K562 (cell line): ENCODE data around the gene VAC14. TPM values are rescaled to one million over a fixed set of nuclear protein-coding genes. Genes with fewer than 3 reads are reported as not detected.
A peak's percentile ranks its signal among the peaks of the same experiment; 100 is the strongest.

ENCODE experiments used
- BCLAF1 ChIP-seq, 2 experiments: fragments of 450-650 bp in 1 of 2; IDR thresholded peaks; 2 replicates each; pipeline ENCODE4 v1.6.1; 2011 to 2017; ENCODE audit warnings: low read depth in 2 of 2, antibody characterized with exemption in 1 of 2, borderline replicate concordance in 1 of 2, low read length in 1 of 2, mild to moderate bottlenecking in 1 of 2, mixed read lengths in 1 of 2; ENCODE audit not compliant: control insufficient read depth in 1 of 2
- C11orf30 ChIP-seq: fragments of 450-650 bp; IDR thresholded peaks from 2 replicates; pipeline ENCODE4 v1.6.1; 2016; ENCODE audit warnings: low read depth, mild to moderate bottlenecking
- CBX5 ChIP-seq: IDR thresholded peaks from 2 replicates; pipeline ENCODE4 v1.6.1; 2014; ENCODE audit warnings: low read depth, borderline replicate concordance
- CHD7 ChIP-seq: fragments of 200-600 bp; sonication (generic); IDR thresholded peaks from one replicate; pipeline ENCODE4 v1.6.1; 2012; ENCODE audit warnings: mild to moderate bottlenecking, low read depth, low read length, inconsistent platforms
- PHF20 ChIP-seq: fragments of 450-650 bp; IDR thresholded peaks from 2 replicates; pipeline ENCODE4 v1.6.1; 2018; ENCODE audit not compliant: partially characterized antibody
- STAT5B ChIP-seq: fragments of 250-450 bp; sonication (Bioruptor Pico); IDR thresholded peaks from 2 replicates; pipeline ENCODE4 v1.8.0; 2021; ENCODE audit warnings: mild to moderate bottlenecking, inconsistent platforms
- TEAD2 ChIP-seq: fragments of 450-650 bp; IDR thresholded peaks from 2 replicates; pipeline ENCODE4 v1.6.1; 2016; ENCODE audit warnings: missing genetic modification characterization, control low read depth, missing compliant biosample characterization
- ZBTB11 ChIP-seq, 3 experiments: fragments of 200-800 bp in 1 of 3; fragments of 250-450 bp in 1 of 3; fragments of 450-650 bp in 1 of 3; sonication (Bioruptor Pico) in 1 of 3; sonication (Bioruptor generic) in 1 of 3; formaldehyde crosslinking in 1 of 3; IDR thresholded peaks; 2 replicates each; pipeline versions ENCODE4 v1.6.1 to v1.8.0; 2016 to 2022; ENCODE audit warnings: mild to moderate bottlenecking in 2 of 3, missing genetic modification characterization in 2 of 3, missing compliant biosample characterization in 1 of 3, moderate library complexity in 1 of 3
- ZNF778 ChIP-seq: fragments of 450-650 bp; formaldehyde crosslinking; IDR thresholded peaks from 2 replicates; pipeline ENCODE4 v1.4.0; 2020; ENCODE audit warnings: mild to moderate bottlenecking, moderate library complexity
- polyA plus RNA-seq, 8 experiments: library from polyadenylated mRNA; depleted of rRNA in 4 of 8; stranded (reverse) in 5 of 8; unstranded in 3 of 8; fragments of >200 nt; fragmentation: Nextera tagmentation in 2 of 8; fragmentation: Illumina TruSeq in 1 of 8; extraction: Ambion mirVana in 2 of 8; extraction: Trizol in 1 of 8; gene quantifications; 2 replicates each; pipeline versions ENCODE4 v1.2.1 to v1.2.3, GENCODE V29; 2011 to 2014; ENCODE audit warnings: inconsistent platforms in 1 of 8, missing spikeins in 1 of 8
- total RNA-seq, 7 experiments: library from RNA; depleted of rRNA in 6 of 7; stranded (reverse); fragments of >200 nt in 6 of 7; fragmentation: Illumina TruSeq in 2 of 7; extraction: Trizol in 2 of 7; gene quantifications; 2 replicates each; pipeline versions ENCODE4 v1.2.1 to v1.2.3, GENCODE V29; 2011 to 2021; ENCODE audit warnings: low replicate concordance in 1 of 7

VAC14 gene
- total and polyA plus RNA-seq, 9 of the 15 experiments (the other 6 are each of a cell fraction or from before 2014, with no cell fraction given) = 1.3 to 41.6 (median 26.6) TPM

- TF ChIP-seq CHD7 = no peak
- TF ChIP-seq TEAD2 (tag) = no peak
- TF ChIP-seq CBX5 = no peak
- no peak for TF ChIP-seq STAT5B (CRISPR knock-in tag)
- 0 out of 4 replicates have a peak, but pooled peaks of 1 of the 2 experiments have one; percentile 67 for TF ChIP-seq BCLAF1 (IDR thresholded peaks at IDR 0.05; ENCODE audit: borderline replicate concordance in 1 of 2, control insufficient read depth in 1 of 2, low read depth in 2 of 2, low read length in 1 of 2)
- no peak for TF ChIP-seq PHF20
- TF ChIP-seq C11orf30 = peak; percentile 57
- no peak for TF ChIP-seq ZBTB11 (CRISPR knock-in tag; IDR thresholded peaks at IDR 0.05)
- TF ChIP-seq ZNF778 (CRISPR knock-in tag) = no peak
Observed at GRCh38 chr16:70804734-70805169, 3.8 kb upstream of the VAC14 start (continued).
